ENCODE measurements around the gene HNRNPA0.
A peak's percentile ranks its signal among the peaks of the same experiment; 100 is the strongest.

Gene HNRNPA0

GRCh38 chr5:137753691-137754187 lies 424 bp downstream of the HNRNPA0 start:
- peak in 1 of 2 experiments; percentile 25 for DNase-seq

- peak in 1 of 2 experiments; percentile 31 for DNase-seq
Observed at GRCh38 chr5:137752905-137753690, 1.1 kb downstream of the HNRNPA0 start.

GRCh38 chr5:137751869-137752491 lies 2.2 kb downstream of the HNRNPA0 start:
- peak; percentile 6 to 57 for DNase-seq

- DNase-seq, result no peak
Observed at GRCh38 chr5:137750436-137750835, 3.7 kb downstream of the HNRNPA0 start.

GRCh38 chr5:137747848-137748247 lies 6.3 kb downstream of the HNRNPA0 start:
- no peak for DNase-seq

- DNase-seq, result peak; percentile 72 to 78
Observed at GRCh38 chr5:137743031-137743640, 11.0 kb downstream of the HNRNPA0 start.

GRCh38 chr5:137741718-137742117 lies 12.4 kb downstream of the HNRNPA0 start:
- DNase-seq, result no peak

- DNase-seq, result no peak
Observed at GRCh38 chr5:137739737-137740136, 14.4 kb downstream of the HNRNPA0 start.

- no peak for DNase-seq
Observed at GRCh38 chr5:137738947-137739346, 15.2 kb downstream of the HNRNPA0 start.

- no peak for DNase-seq
Observed at GRCh38 chr5:137737349-137738131, 16.6 kb downstream of the HNRNPA0 start.

- no peak for DNase-seq
Observed at GRCh38 chr5:137736496-137736895, 17.7 kb downstream of the HNRNPA0 start.

- DNase-seq, result peak; percentile 61 to 79
Observed at GRCh38 chr5:137735555-137736284, 18.4 kb downstream of the HNRNPA0 start, which contains the start of gene KLHL3. KLHL3 (minus strand) TSS chr5:137736089; CDS start chr5:137735646, 443 bp downstream.

- DNase-seq, result peak; percentile 12 to 52
Observed at GRCh38 chr5:137734962-137735554, 19.1 kb downstream of the HNRNPA0 start.

- peak; percentile 18 to 58 for DNase-seq
Observed at GRCh38 chr5:137734331-137734730, 19.8 kb downstream of the HNRNPA0 start.

GRCh38 chr5:137733922-137734321 lies 20.2 kb downstream of the HNRNPA0 start:
- no peak for DNase-seq

GRCh38 chr5:137733006-137733405 lies 21.2 kb downstream of the HNRNPA0 start:
- DNase-seq, result no peak

GRCh38 chr5:137731176-137731575 lies 23.0 kb downstream of the HNRNPA0 start:
- no peak for DNase-seq

GRCh38 chr5:137730336-137730735 lies 23.8 kb downstream of the HNRNPA0 start:
- no peak for DNase-seq

GRCh38 chr5:137728048-137728447 lies 26.1 kb downstream of the HNRNPA0 start:
- no peak for DNase-seq

- DNase-seq, result no peak
Observed at GRCh38 chr5:137727623-137728022, 26.5 kb downstream of the HNRNPA0 start.

GRCh38 chr5:137724251-137724650 lies 29.9 kb downstream of the HNRNPA0 start:
- DNase-seq, result no peak

- DNase-seq, result no peak
Observed at GRCh38 chr5:137718611-137719010, 35.6 kb downstream of the HNRNPA0 start.

Data from NCI-H524 (cell line).